DLD1 (cell line): ENCODE results near the gene CLEC3B.

ENCODE experiments used
- in situ Hi-C: cut with HindIII; loops from 2 replicates; pipeline ENCODE4 v1.10.0; 2017; ENCODE audit warnings: low sequenced_read_pairs

Gene CLEC3B

GRCh38 chr3:45002720-45003119 is 23.4 kb upstream of the CLEC3B start:
- in situ Hi-C loops: no loop called here

GRCh38 chr3:45003406-45003805 is 22.7 kb upstream of the CLEC3B start:
- in situ Hi-C loops: no loop called here

- in situ Hi-C loops: no loop called here
Observed at GRCh38 chr3:45003859-45004258, 22.2 kb upstream of the CLEC3B start.

DNA sequence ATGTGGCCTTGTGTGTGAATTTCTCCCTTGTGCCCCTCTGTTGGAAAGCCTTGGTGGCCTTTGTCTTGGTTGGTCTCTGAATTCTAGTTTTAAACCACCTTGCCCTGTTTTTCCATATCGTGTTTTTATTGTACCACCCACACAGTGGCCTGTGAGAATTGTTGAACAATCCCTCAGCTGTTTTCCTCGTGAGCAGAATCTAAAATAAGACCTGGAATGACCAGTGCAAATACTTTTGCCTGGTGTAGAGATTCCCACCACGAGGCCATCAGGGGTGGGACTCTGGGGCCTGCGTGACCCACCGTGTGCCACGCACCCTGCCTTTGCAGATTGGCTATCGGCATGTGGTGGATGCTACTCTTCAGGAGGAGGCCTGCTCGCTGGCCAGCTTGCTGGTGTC is 19.0 kb upstream of the CLEC3B start:
- in situ Hi-C loops: no loop called here

- in situ Hi-C loops: no loop called here
Observed at GRCh38 chr3:45008117-45008516, 18.0 kb upstream of the CLEC3B start.

DNA sequence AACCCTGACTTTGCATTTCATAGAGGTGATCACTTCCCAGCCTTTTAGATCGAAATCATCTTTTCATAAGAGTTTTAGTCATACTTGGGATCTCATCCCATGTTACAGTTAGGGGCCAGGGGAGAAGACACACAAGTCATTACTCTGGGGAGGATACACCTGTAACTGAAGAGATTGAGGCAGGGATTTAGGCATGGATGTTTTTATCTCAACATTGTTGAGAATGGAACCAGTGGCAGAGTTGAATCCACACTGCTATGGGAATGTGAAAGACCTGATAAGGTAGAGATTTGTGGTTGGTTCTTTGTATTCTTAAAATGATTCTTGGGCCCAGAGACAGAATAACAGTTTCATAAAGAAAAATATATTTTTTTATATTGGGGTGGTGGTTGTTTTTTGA is 16.2 kb upstream of the CLEC3B start:
- in situ Hi-C loops: no loop called here

DNA sequence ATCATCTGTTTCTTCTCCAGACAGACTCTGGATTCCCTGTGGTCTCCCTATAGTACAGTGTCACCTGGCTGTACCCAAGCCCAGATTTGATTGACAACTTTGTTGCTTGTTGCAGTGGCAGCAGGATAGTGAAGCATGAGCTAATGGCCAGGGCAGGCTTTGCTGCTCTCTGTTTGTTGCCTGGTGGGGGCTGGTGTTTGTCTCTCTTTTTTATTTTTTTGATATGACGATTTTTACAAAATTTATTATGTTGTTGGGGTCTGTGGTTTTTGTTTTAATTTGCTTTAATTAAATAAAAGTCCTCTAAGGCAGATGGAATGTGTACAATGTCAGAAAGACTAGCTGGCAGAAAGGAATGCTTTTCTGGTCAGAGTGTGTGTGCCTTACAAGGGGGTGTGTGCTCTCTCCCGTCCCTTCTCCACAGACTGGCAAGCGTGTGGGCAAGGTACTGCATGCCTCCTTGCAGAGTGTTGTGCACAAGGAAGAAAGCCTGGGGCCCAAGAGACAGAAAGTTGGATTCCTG is 15.2 kb upstream of the CLEC3B start:
- in situ Hi-C loops: no loop called here

- in situ Hi-C loops: no loop called here
Observed at GRCh38 chr3:45011756-45012508, 14.2 kb upstream of the CLEC3B start.

DNA sequence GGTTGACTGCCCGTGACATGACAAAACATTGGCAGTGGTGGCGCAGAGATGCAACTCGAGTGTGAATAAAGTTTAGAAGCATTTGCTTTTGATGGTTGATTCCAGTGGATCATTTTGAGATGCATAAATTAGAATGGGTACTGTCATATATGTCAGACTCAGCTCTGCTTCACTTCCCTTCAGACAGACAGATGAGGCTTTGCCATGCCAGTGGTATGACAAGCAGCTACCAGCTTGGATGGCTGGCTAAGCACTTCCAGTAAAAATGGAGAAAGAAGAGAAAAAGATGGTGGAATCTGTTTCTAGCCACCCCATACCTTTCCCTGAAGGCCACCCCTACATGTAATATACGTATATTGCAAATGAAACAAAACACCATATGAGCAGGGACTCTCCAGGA is 13.5 kb upstream of the CLEC3B start:
- in situ Hi-C loops: no loop called here

GRCh38 chr3:45016916-45017315 is 9.2 kb upstream of the CLEC3B start:
- in situ Hi-C loops: no loop called here

- in situ Hi-C loops: no loop called here
Observed at GRCh38 chr3:45017821-45018220, 8.3 kb upstream of the CLEC3B start.

GRCh38 chr3:45020534-45020933 is 5.6 kb upstream of the CLEC3B start:
- in situ Hi-C loops: no loop called here

DNA sequence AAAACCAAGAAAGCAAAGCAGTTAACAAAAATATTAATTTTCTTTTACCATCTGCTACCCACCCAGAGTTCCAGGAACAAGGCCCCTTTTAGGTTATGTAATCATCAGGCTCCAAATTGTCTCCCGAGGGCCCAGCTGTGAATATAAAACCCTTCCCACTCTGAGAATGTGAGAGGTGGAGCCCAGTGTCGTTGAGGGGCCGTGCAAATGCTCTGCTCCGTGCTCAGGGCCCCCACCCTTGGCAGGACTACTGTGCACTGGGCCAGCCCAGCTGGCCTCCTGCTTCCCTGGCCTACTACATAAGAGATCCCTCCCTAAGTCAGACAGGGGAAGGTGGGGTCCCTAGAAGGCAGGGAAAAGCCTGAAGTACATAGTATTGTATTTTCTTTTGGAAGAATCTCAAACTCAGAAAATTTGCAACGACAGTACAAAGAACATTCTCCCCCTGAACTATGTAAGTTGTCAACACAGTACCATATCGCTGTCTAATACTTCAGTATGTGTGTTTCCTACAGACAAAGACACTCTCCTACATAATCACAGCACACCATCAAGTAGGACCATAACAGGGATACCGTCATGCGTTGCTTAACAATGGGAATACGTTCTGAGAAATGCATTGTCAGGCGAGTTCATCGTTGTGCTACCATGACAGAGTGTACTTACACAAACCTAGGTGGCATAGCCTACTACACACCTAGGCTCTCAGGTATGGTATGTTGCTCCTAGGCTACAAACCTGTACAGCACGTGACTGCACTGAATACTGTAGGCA is 4.4 kb upstream of the CLEC3B start:
- in situ Hi-C loops: no loop called here

GRCh38 chr3:45023675-45024074 is 2.4 kb upstream of the CLEC3B start:
- in situ Hi-C loops: no loop called here

DNA sequence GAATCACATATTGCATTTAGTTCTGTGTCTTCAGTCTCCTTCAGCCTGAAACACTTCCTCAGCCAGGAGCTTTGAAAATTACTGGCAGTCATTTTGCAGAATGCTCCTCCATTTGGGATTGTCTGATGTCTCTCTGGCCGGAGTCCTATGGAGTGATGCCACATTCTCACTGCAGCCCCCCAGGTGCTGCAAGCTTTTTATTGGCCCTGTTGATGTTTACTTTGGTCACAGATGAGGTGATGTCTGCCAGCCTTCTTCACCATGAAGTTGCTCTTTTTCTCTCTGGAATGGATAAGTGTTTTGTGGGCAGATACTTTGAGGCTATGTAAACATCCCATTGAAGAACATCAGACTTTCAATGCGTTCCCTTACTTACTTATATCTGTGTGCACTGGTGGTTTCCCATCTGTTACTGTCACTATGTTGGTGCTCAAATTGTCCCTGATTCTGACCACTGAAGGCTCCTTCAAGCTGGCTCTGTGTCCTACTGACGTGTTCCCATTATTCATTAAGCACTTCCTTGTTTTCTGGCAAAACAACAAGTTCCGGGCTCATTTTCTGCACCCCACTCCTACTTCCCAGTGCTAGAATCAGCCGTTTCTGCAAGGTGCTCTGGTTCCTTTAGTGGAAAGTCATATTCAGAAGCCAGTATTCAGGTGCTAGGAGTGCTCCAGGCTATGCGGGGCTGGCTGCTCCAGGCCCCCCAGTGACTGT is 1.4 kb upstream of the CLEC3B start:
- in situ Hi-C loops: loop anchor here (25.0 kb wide), 1 partner anchor 488 kb away; no protein-coding TSS in a partner anchor

GRCh38 chr3:45026957-45027356 is 854 bp downstream of the CLEC3B start:
- in situ Hi-C loops: loop anchor here (25.0 kb wide), 1 partner anchor 485 kb away; no protein-coding TSS in a partner anchor

- in situ Hi-C loops: loop anchor here (25.0 kb wide), 1 partner anchor 485 kb away; no protein-coding TSS in a partner anchor
Observed at GRCh38 chr3:45027441-45027840, 1.3 kb downstream of the CLEC3B start.

DNA sequence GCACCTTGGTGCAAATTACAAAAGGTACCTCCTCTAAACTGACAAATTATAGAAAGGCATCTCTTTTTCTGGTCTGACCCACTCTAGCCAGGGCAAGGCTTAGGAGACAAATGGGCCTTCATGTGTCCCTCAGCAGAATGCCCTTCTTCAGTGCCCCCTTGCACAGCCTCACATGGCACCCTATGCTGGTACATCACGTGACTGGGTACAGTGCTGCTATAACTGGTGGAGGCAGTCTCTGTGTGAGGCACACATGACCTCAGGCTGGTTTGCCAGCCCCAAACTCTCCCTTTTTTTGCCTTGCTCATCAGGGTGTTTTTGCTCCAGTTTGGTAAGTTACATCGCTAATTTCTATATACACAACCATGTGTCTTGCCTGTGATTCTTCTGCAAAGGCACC is 3.1 kb downstream of the CLEC3B start:
- in situ Hi-C loops: loop anchor here (25.0 kb wide), 1 partner anchor 483 kb away; no protein-coding TSS in a partner anchor

- in situ Hi-C loops: loop anchor here (25.0 kb wide), 1 partner anchor 483 kb away; no protein-coding TSS in a partner anchor
Observed at GRCh38 chr3:45029661-45030060, 3.6 kb downstream of the CLEC3B start.

DNA sequence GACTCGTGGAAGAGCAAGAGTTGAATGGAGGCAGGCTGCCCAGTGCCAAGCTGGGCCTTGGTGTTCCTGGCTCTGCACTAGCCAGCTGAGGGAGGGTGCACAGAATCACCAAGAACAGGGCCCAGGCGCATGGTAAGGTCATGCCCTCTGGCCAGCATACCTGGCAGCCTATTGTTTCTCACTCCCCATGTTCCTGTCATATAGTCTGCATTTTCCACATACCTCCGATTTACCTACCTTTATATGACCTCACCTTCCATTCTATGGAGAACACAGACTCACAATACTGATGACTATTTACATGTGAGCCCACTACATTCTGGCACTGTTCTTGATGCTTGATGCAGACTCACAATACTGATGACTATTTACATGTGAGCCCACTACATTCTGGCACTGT is 5.4 kb downstream of the CLEC3B start:
- in situ Hi-C loops: loop anchor here (25.0 kb wide), 1 partner anchor 481 kb away; no protein-coding TSS in a partner anchor

GRCh38 chr3:45032113-45032512 is 6.0 kb downstream of the CLEC3B start:
- in situ Hi-C loops: loop anchor here (25.0 kb wide), 1 partner anchor 480 kb away; no protein-coding TSS in a partner anchor
